GM21515 (cell line): ENCODE results near the gene PRKAR1B.
"Not testable (repeated sequence)": the region's sequence is repeated elsewhere in the genome, so short reads cannot be mapped to it uniquely, and the experiment has no call there.

ENCODE experiments used
- ATAC-seq: cut with Tn5 transposase; IDR thresholded peaks from one replicate; pipeline ENCODE4 v1.9.1; 2021; ENCODE audit not compliant: unreplicated experiment

The PRKAR1B gene

GRCh38 chr7:651032-651728 lies 75.9 kb downstream of the PRKAR1B start:
- ATAC-seq, result no peak

- no peak for ATAC-seq
These were observed 76.6 kb downstream of the PRKAR1B start for GRCh38 chr7:650339-651031.

- ATAC-seq, result no peak
These were observed 80.1 kb downstream of the PRKAR1B start for GRCh38 chr7:646951-647350.

- no peak for ATAC-seq
These were observed 80.6 kb downstream of the PRKAR1B start for GRCh38 chr7:646487-646886.

- ATAC-seq, result no peak
These were observed 81.5 kb downstream of the PRKAR1B start for GRCh38 chr7:645606-646005.

- no peak for ATAC-seq
These were observed 82.4 kb downstream of the PRKAR1B start for GRCh38 chr7:644381-645305.

- no peak for ATAC-seq
These were observed 85.1 kb downstream of the PRKAR1B start for GRCh38 chr7:641966-642365.

GRCh38 chr7:641269-641671 lies 85.8 kb downstream of the PRKAR1B start:
- no peak for ATAC-seq

- ATAC-seq, result no peak
These were observed 88.6 kb downstream of the PRKAR1B start for GRCh38 chr7:638256-639011.

GRCh38 chr7:637826-638225 lies 89.3 kb downstream of the PRKAR1B start:
- ATAC-seq, result no peak

GRCh38 chr7:636396-636795 lies 90.7 kb downstream of the PRKAR1B start:
- ATAC-seq, result no peak

- not testable (repeated sequence) for ATAC-seq
These were observed 91.2 kb downstream of the PRKAR1B start for GRCh38 chr7:635687-636382.

- ATAC-seq, result no peak
These were observed 91.9 kb downstream of the PRKAR1B start for GRCh38 chr7:635227-635626.

GRCh38 chr7:633381-634018 lies 93.6 kb downstream of the PRKAR1B start:
- no peak for ATAC-seq

GRCh38 chr7:632831-633210 lies 94.3 kb downstream of the PRKAR1B start:
- ATAC-seq, result no peak

- ATAC-seq, result no peak
These were observed 94.9 kb downstream of the PRKAR1B start for GRCh38 chr7:631964-632830.

- ATAC-seq, result no peak
These were observed 95.8 kb downstream of the PRKAR1B start for GRCh38 chr7:631291-631711.

GRCh38 chr7:630539-630938 lies 96.5 kb downstream of the PRKAR1B start:
- no peak for ATAC-seq

- ATAC-seq, result no peak
These were observed 97.0 kb downstream of the PRKAR1B start for GRCh38 chr7:630111-630511.
